ENCODE results near the gene CYP4F12. TPM values are rescaled to one million over a fixed set of nuclear protein-coding genes. Genes with fewer than 3 reads are reported as not detected.

The CYP4F12 gene
- total RNA-seq, 1 experiment from 2014 or later: 1.7 TPM

GRCh38 chr19:15641901-15642491, 30.9 kb upstream of the CYP4F12 start:
- CTCF ChIA-PET: no interaction called here
- DNase-seq (ENCODE audit: low read depth, low spot score) (no peak), ATAC-seq (no peak)
- Histone ChIP-seq H3K9me3 (ENCODE audit: control insufficient read depth, insufficient read depth, low read depth, low read length) (no peaks in the 10 kb centered on the region), H3K36me3 (ENCODE audit: control insufficient read depth, insufficient read depth, low read length) (no peaks in the 10 kb centered on the region), H3K27me3 (ENCODE audit: control insufficient read depth, insufficient read depth, low read length) (no peaks in the 10 kb centered on the region), H3K4me1 (ENCODE audit: control insufficient read depth, insufficient read depth, low read length) (no peaks in the 10 kb centered on the region), H3K4me3 (ENCODE audit: low read depth in 2 of 2, low read length in 2 of 2) (no peak overlapping the region), H3K27ac (ENCODE audit: low read length) (no peak overlapping the region)
- BruUV-seq (replicated peaks): no TSS peak
- TF ChIP-seq SIN3A (IDR thresholded peaks at IDR 0.05; ENCODE audit: borderline replicate concordance, insufficient read depth, low read depth, low read length) (no peak), TCF7L2 (IDR thresholded peaks at IDR 0.05; ENCODE audit: low read depth, low read length) (no peak), CTCF (IDR thresholded peaks at IDR 0.05) (no peak), POLR2AphosphoS5 (IDR thresholded peaks at IDR 0.05; ENCODE audit: low read depth, low read length) (no peak), REST (IDR thresholded peaks at IDR 0.05; ENCODE audit: insufficient read depth in 1 of 2, low read depth in 2 of 2, low read length in 1 of 2) (no peak)
- in situ Hi-C loops (cut with HindIII; ENCODE audit: low pct_unique_long_range_greater_than_20kb, low sequenced_read_pairs): no loop called here
- POLR2A ChIA-PET: no interaction called here
- intact Hi-C loops (cut with micrococcal nuclease; ENCODE audit: unreplicated experiment): no loop called here

GRCh38 chr19:15642807-15643206, 30.1 kb upstream of the CYP4F12 start:
- in situ Hi-C loops (cut with HindIII; ENCODE audit: low pct_unique_long_range_greater_than_20kb, low sequenced_read_pairs): no loop called here
- ATAC-seq (no peak), DNase-seq (ENCODE audit: low read depth, low spot score) (no peak)
- Histone ChIP-seq H3K9me3 (ENCODE audit: control insufficient read depth, insufficient read depth, low read depth, low read length) (no peaks in the 10 kb centered on the region), H3K27ac (ENCODE audit: low read length) (no peak overlapping the region), H3K36me3 (ENCODE audit: control insufficient read depth, insufficient read depth, low read length) (no peaks in the 10 kb centered on the region), H3K27me3 (ENCODE audit: control insufficient read depth, insufficient read depth, low read length) (no peaks in the 10 kb centered on the region), H3K4me1 (ENCODE audit: control insufficient read depth, insufficient read depth, low read length) (no peaks in the 10 kb centered on the region), H3K4me3 (ENCODE audit: low read depth in 2 of 2, low read length in 2 of 2) (no peak overlapping the region)
- ChIA-PET CTCF (no interaction called here), POLR2A (no interaction called here)
- TF ChIP-seq REST (IDR thresholded peaks at IDR 0.05; ENCODE audit: insufficient read depth in 1 of 2, low read depth in 2 of 2, low read length in 1 of 2) (no peak), SIN3A (IDR thresholded peaks at IDR 0.05; ENCODE audit: borderline replicate concordance, insufficient read depth, low read depth, low read length) (no peak), POLR2AphosphoS5 (IDR thresholded peaks at IDR 0.05; ENCODE audit: low read depth, low read length) (no peak), TCF7L2 (IDR thresholded peaks at IDR 0.05; ENCODE audit: low read depth, low read length) (no peak), CTCF (IDR thresholded peaks at IDR 0.05) (no peak)
- BruUV-seq (replicated peaks): no TSS peak
- intact Hi-C loops (cut with micrococcal nuclease; ENCODE audit: unreplicated experiment): no loop called here
